Stomach (tissue), 9 donors: ENCODE results near the gene TMEM267. TPM values are rescaled to one million over a fixed set of nuclear protein-coding genes. Genes with fewer than 3 reads are reported as not detected.

ENCODE experiments used
- DNase-seq, 2 donors: peaks; one replicate each; pipeline versions ENCODE4 v3.0.0 to v3.0.0-alpha.2; 2013 to 2019
- H3K27ac ChIP-seq, 5 donors: fragments of 200-600 bp in 4 of 5; sonication (generic) in 4 of 5; one replicate each; pipeline ENCODE4 v1.5.1; 2013 to 2019; ENCODE audit warnings: mild to moderate bottlenecking in 1 of 5, moderate library complexity in 1 of 5
- H3K27me3 ChIP-seq, 3 donors: fragments of 200-600 bp; sonication (generic); one replicate each; pipeline ENCODE4 v1.5.1; 2017 to 2019; ENCODE audit warnings: mixed run types in 1 of 3
- H3K36me3 ChIP-seq, 4 donors: fragments of 200-600 bp; sonication (generic); 1 replicate in 3 of 4; 2 replicates in 1 of 4; pipeline ENCODE4 v1.5.1; 2016 to 2019
- H3K4me1 ChIP-seq, 4 donors: fragments of 200-600 bp; sonication (generic); one replicate each; pipeline ENCODE4 v1.5.1; 2016 to 2019
- H3K4me3 ChIP-seq, 4 donors: fragments of 200-600 bp; sonication (generic) in 3 of 4; one replicate each; pipeline ENCODE4 v1.5.1; 2016 to 2019; ENCODE audit warnings: mild to moderate bottlenecking in 1 of 4
- H3K9me3 ChIP-seq, 4 donors: fragments of 200-600 bp; sonication (generic); one replicate each; pipeline ENCODE4 v1.5.1; 2016 to 2019
- EP300 ChIP-seq: sonication (generic); formaldehyde crosslinking; IDR thresholded peaks from one replicate; pipeline ENCODE4 v1.6.1; 2017; ENCODE audit warnings: antibody characterized with exemption
- POLR2A ChIP-seq, 4 donors: fragments of 450-650 bp; IDR thresholded peaks; one replicate each; pipeline ENCODE4 v1.6.1; 2016; ENCODE audit warnings: antibody characterized with exemption in 4 of 4, control low read depth in 2 of 4, mild to moderate bottlenecking in 1 of 4, moderate library complexity in 1 of 4
- POLR2AphosphoS5 ChIP-seq, 3 donors: sonication (generic); formaldehyde crosslinking; IDR thresholded peaks; one replicate each; pipeline ENCODE4 v1.6.1; 2016; ENCODE audit warnings: antibody characterized with exemption in 3 of 3
- WGBS, 5 donors: extraction: QIAGEN DNeasy Blood & Tissue Kit in 3 of 5; methylation state at CpG; one replicate each; pipeline versions ENCODE4 v1.1.5 to v1.1.7; 2013 to 2018; 5-methylcytosine and 5-hydroxymethylcytosine counted together
- intact Hi-C: fragments of 100-400 bp; cut with DNase I; formaldehyde crosslinking; loops from one replicate; pipeline ENCODE4 v1.15.1; 2023; ENCODE audit warnings: low total_unique reads
- polyA plus RNA-seq, 3 donors: library from polyadenylated mRNA; stranded (reverse); fragments of 200-250 nt; gene quantifications; one replicate each; pipeline ENCODE4 v1.2.3, GENCODE V29; 2013
- total RNA-seq, 5 donors: library from RNA; depleted of rRNA; stranded (reverse); fragments of >200 nt; gene quantifications; one replicate each; pipeline versions ENCODE4 v1.1.0 to v1.2.3, GENCODE V29; 2014 to 2016
- TF ChIP-seq, protein P1 (sequence below), 7 experiments: fragments of 450-650 bp in 4 of 7; fragments of 200-600 bp in 3 of 7; sonication (generic) in 3 of 7; IDR thresholded peaks; one replicate each; pipeline ENCODE4 v1.5.1; 2016 to 2019; ENCODE audit warnings: antibody characterized with exemption in 7 of 7, control low read depth in 2 of 7, mild to moderate bottlenecking in 1 of 7
- donor health status: healthy with polysubstance abuse.
- donor health status: Bipolar disorder and iron deficiency.
- donor health status: healthy.

TMEM267 gene
- total and polyA plus RNA-seq, 8 donors = 1.7 to 51.3 (median 7.9) TPM

DNA sequence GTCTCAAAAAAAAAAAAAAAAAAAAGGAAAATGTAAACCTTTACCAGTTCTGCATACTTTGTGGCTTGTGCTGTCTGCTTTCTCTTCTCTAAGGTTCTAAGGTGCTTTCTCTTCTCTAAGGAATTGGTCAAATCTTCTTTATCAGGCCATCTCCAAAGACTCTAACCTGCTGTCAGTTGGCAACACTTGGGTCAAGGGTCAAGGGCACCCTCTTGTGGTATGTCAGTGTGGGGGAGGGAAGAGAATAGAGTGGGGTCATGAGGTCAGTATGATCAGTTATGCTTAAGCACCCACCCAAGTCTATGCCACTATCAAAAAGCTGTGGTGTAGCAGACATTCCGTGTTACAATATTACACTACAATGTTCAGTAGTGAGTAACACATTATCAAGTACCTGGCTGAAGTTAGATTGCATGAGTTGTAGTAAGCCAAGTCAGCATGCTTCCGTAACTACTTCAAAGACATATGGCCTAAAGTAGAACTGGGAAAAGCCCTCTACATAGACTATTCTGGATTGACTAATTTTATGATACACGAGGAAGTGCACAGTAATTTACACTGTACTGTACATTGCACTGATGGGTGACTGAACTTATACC, 46.5 kb downstream of the TMEM267 start:
- DNase-seq = no peak
- Histone ChIP-seq H3K4me1 (peaks cover 5 to 19% (median 12%) of the 10 kb centered on the region in 4 donors), H3K9me3 (peaks cover 0 to 15% (median 7%) of the 10 kb centered on the region in 4 donors), H3K27ac (no peak overlapping the region), H3K27me3 (no peaks in the 10 kb centered on the region), H3K36me3 (no peaks in the 10 kb centered on the region), H3K4me3 (no peak overlapping the region)
- TF ChIP-seq, protein P1, sequence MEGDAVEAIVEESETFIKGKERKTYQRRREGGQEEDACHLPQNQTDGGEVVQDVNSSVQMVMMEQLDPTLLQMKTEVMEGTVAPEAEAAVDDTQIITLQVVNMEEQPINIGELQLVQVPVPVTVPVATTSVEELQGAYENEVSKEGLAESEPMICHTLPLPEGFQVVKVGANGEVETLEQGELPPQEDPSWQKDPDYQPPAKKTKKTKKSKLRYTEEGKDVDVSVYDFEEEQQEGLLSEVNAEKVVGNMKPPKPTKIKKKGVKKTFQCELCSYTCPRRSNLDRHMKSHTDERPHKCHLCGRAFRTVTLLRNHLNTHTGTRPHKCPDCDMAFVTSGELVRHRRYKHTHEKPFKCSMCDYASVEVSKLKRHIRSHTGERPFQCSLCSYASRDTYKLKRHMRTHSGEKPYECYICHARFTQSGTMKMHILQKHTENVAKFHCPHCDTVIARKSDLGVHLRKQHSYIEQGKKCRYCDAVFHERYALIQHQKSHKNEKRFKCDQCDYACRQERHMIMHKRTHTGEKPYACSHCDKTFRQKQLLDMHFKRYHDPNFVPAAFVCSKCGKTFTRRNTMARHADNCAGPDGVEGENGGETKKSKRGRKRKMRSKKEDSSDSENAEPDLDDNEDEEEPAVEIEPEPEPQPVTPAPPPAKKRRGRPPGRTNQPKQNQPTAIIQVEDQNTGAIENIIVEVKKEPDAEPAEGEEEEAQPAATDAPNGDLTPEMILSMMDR (IDR thresholded peaks at IDR 0.05) = no peak
- TF ChIP-seq POLR2A (IDR thresholded peaks at IDR 0.05) = no peak
- TF ChIP-seq POLR2AphosphoS5 (IDR thresholded peaks at IDR 0.05) = no peak
- TF ChIP-seq EP300 = no peak
- intact Hi-C loops = no loop called here
- WGBS, 5 donors = 91 to 99% (median 94%) methylated on average over 3 of the region's 3 CpGs

DNA sequence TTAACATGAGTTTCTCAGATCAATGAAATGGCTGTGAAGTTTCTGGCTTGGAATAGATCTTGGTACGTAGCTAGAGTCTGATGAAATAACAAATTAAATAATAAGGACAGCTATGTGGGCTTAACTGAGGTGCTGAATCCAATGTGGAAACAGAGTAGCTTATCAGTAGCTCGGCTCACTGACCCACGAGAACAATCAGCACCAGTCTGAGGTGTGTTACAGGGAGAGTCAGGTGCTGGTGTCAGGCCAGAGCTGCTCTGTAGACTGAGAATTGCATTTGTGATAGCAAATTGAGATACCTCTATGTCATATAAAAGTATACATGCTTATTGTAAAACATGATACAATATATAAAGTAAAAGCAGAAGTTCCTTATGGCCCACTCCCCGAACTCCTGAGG, 50.3 kb downstream of the TMEM267 start:
- intact Hi-C loops = no loop called here
- Histone ChIP-seq H3K27ac (peak overlapping the region in 4 of 5 donors; percentile 22 to 71 (median 54)), H3K4me1 (peaks cover 13 to 37% (median 19%) of the 10 kb centered on the region in 4 donors), H3K4me3 (no peak overlapping the region), H3K9me3 (peaks cover 0 to 2% (median 0%) of the 10 kb centered on the region in 4 donors), H3K27me3 (no peaks in the 10 kb centered on the region), H3K36me3 (no peaks in the 10 kb centered on the region)
- no peak for TF ChIP-seq EP300
- TF ChIP-seq, protein P1 (IDR thresholded peaks at IDR 0.05) = no peak
- TF ChIP-seq POLR2AphosphoS5 (IDR thresholded peaks at IDR 0.05) = no peak
- TF ChIP-seq POLR2A (IDR thresholded peaks at IDR 0.05) = no peak
- DNase-seq = peak in 1 of 2 donors; percentile 46
- 37 to 63% (median 50%) methylated on average over 4 of the region's 4 CpGs for WGBS, 5 donors

DNA sequence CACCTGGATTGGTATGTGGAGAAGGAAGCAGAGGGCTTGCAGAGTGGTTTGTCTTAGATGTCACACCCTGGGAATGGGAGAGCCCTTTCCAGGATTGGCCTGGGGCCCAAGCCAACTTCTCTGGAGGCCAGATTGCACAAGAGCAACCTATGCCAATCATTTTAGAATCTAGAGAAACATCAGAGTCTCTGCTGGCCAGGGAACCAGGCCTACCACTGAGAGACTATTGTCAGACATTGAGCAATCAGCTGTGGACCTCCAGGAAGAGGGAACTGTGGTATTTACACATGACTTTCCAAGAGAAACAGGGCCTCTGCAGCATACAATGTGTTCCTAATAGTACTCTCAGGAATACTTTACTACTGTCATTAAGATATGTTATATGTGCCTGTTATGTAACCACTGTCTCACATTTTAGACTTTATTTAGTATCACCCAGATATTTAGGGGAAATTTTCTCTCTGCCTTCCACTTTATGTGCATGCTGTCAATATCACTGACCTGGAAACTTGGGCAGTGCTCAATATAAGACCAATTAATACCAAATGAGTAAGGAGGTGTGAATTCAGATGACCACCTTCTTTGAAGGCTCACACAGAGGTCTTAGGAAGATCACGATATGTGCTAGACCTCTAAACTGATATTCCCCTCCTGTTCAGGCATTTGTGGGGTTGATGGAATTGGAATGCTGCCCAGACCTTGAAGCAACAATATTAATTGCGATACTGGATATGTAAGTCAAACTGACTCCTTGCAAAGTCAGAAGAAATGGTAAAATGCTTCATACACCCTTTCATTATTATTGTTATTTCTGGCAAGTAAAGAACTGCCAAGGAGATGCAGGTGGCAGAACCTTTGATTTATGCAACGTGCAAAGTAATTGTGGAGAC, 50.9 kb downstream of the TMEM267 start:
- TF ChIP-seq, protein P1 (IDR thresholded peaks at IDR 0.05) = no peak
- TF ChIP-seq POLR2AphosphoS5 (IDR thresholded peaks at IDR 0.05) = peak in 2 of 3 donors; percentile 69 to 70
- Histone ChIP-seq H3K27me3 (no peaks in the 10 kb centered on the region), H3K4me1 (peaks cover 13 to 43% (median 19%) of the 10 kb centered on the region in 4 donors), H3K36me3 (no peaks in the 10 kb centered on the region), H3K27ac (peak overlapping the region; percentile 22 to 71 (median 55)), H3K9me3 (no peaks in the 10 kb centered on the region), H3K4me3 (no peak overlapping the region)
- peak; percentile 52 to 86 for DNase-seq
- 27 to 67% (median 37%) methylated on average over 3 of the region's 3 CpGs for WGBS, 5 donors
- intact Hi-C loops = no loop called here

DNA sequence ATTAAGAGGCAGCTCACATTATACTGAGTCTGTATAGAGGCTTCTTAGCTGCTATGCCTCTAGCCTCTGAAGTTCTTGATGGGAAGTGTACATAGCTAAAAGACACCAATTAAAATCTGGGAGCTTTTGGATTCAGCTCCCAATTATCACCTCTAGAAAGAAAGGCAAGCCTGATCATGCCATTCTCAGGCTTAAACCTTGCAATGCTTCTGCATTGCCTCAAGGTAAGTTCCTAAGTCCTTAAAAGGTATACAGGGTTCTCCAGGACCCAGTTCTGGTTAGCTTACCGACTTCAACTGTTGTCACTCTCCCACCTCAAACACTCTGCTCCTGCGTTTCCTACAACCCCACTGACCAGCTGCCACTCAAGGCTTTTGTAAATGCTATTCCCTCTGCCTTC, 54.0 kb downstream of the TMEM267 start:
- intact Hi-C loops = no loop called here
- no peaks in the 10 kb centered on the region for H3K36me3 ChIP-seq
- 77 to 86% (median 82%) methylated on average over 2 of the region's 2 CpGs for WGBS, 5 donors
- H3K4me3 ChIP-seq = no peak overlapping the region
- TF ChIP-seq POLR2AphosphoS5 (IDR thresholded peaks at IDR 0.05) (no peak), POLR2A (IDR thresholded peaks at IDR 0.05) (no peak), EP300 (no peak)
- TF ChIP-seq, protein P1 (IDR thresholded peaks at IDR 0.05) = no peak
- no peak for DNase-seq
- H3K4me1 ChIP-seq = peaks cover 13 to 56% (median 19%) of the 10 kb centered on the region in 4 donors
- no peaks in the 10 kb centered on the region for H3K27me3 ChIP-seq
- H3K27ac ChIP-seq = peak overlapping the region in 4 of 5 donors; percentile 31 to 63 (median 52)
- no peaks in the 10 kb centered on the region for H3K9me3 ChIP-seq
